Muscle layer of colon (tissue), 2 donors: ENCODE measurements around the gene TIGD3.

ENCODE experiments used
- H3K27ac ChIP-seq: one replicate; pipeline ENCODE4 v1.7.0; 2013; ENCODE audit warnings: low read depth, mild to moderate bottlenecking, low read length, moderate library complexity
- H3K27me3 ChIP-seq, 2 donors: one replicate each; pipeline ENCODE4 v1.7.0; 2013; ENCODE audit warnings: low read length in 2 of 2, mild to moderate bottlenecking in 2 of 2; ENCODE audit not compliant: insufficient read depth in 2 of 2, control insufficient read depth in 1 of 2
- H3K36me3 ChIP-seq: one replicate; pipeline ENCODE4 v1.7.0; 2013; ENCODE audit warnings: mild to moderate bottlenecking, low read length; ENCODE audit not compliant: insufficient read depth
- H3K4me1 ChIP-seq: one replicate; pipeline ENCODE4 v1.7.0; 2013; ENCODE audit warnings: mild to moderate bottlenecking, low read length; ENCODE audit not compliant: insufficient read depth
- H3K4me3 ChIP-seq, 2 donors: one replicate each; pipeline ENCODE4 v1.7.0; 2013; ENCODE audit warnings: low read length in 2 of 2, low read depth in 1 of 2, mild to moderate bottlenecking in 1 of 2, moderate library complexity in 1 of 2
- H3K9ac ChIP-seq: one replicate; pipeline ENCODE4 v1.7.0; 2013; ENCODE audit warnings: low read length
- H3K9me3 ChIP-seq: one replicate; pipeline ENCODE4 v1.7.0; 2013; ENCODE audit warnings: mild to moderate bottlenecking, low read length
- donor health status: abdominal sarcoma.
- donor health status: Adenocarcinoma of cecum.

The TIGD3 gene

GRCh38 chr11:65403607-65404121 is 49.1 kb downstream of the TIGD3 start:
- H3K9ac ChIP-seq = no peak overlapping the region
- H3K4me1 ChIP-seq = no peaks in the 10 kb centered on the region
- no peaks in the 10 kb centered on the region for H3K27me3 ChIP-seq
- peaks cover 24% of the 10 kb centered on the region for H3K36me3 ChIP-seq
- no peak overlapping the region for H3K27ac ChIP-seq
- H3K4me3 ChIP-seq = no peak overlapping the region
- no peaks in the 10 kb centered on the region for H3K9me3 ChIP-seq

- peaks cover 30% of the 10 kb centered on the region for H3K36me3 ChIP-seq
- H3K27me3 ChIP-seq = no peaks in the 10 kb centered on the region
- H3K9ac ChIP-seq = no peak overlapping the region
- H3K9me3 ChIP-seq = no peaks in the 10 kb centered on the region
- H3K4me1 ChIP-seq = no peaks in the 10 kb centered on the region
- H3K27ac ChIP-seq = no peak overlapping the region
- H3K4me3 ChIP-seq = no peak overlapping the region
Measured at GRCh38 chr11:65404210-65404609, 49.7 kb downstream of the TIGD3 start.

GRCh38 chr11:65404638-65405339 is 50.2 kb downstream of the TIGD3 start:
- Histone ChIP-seq H3K4me1 (no peaks in the 10 kb centered on the region), H3K4me3 (no peak overlapping the region), H3K27me3 (no peaks in the 10 kb centered on the region), H3K27ac (no peak overlapping the region), H3K36me3 (peaks cover 26% of the 10 kb centered on the region), H3K9ac (no peak overlapping the region), H3K9me3 (no peaks in the 10 kb centered on the region)
